ENCODE measurements around the gene KIZ.

DNA sequence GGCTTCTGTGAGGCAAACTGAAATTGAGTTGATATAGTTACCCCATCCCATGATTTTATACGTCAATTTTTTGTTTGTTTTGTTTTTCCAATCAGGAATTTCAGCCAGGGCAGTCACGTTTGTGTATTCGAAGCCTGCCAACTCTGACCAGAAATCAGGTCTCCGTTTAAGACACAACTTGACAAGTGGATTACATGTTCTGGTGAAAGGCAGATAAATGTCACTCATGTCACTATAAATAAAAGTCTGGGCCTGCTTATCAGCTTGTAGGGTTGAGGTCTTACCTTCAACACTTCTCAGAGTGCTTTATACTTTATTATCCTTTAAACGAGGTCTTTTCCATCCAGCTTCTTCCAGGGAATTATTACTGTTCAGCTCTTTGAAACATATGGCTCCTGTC, 168.9 kb downstream of the KIZ start:
- TF ChIP-seq, protein P1, sequence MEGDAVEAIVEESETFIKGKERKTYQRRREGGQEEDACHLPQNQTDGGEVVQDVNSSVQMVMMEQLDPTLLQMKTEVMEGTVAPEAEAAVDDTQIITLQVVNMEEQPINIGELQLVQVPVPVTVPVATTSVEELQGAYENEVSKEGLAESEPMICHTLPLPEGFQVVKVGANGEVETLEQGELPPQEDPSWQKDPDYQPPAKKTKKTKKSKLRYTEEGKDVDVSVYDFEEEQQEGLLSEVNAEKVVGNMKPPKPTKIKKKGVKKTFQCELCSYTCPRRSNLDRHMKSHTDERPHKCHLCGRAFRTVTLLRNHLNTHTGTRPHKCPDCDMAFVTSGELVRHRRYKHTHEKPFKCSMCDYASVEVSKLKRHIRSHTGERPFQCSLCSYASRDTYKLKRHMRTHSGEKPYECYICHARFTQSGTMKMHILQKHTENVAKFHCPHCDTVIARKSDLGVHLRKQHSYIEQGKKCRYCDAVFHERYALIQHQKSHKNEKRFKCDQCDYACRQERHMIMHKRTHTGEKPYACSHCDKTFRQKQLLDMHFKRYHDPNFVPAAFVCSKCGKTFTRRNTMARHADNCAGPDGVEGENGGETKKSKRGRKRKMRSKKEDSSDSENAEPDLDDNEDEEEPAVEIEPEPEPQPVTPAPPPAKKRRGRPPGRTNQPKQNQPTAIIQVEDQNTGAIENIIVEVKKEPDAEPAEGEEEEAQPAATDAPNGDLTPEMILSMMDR (IDR thresholded peaks at IDR 0.05; ENCODE audit: borderline replicate concordance, extremely low read depth, low read length, poor library complexity, severe bottlenecking): no peak
- TF ChIP-seq EZH2 (IDR thresholded peaks at IDR 0.05; ENCODE audit: borderline replicate concordance, low read depth, low read length, severe bottlenecking): no peak

Data from DND-41 (cell line).